H1 (cell line): ENCODE data around the gene EHD2. TPM values are rescaled to one million over a fixed set of nuclear protein-coding genes. Genes with fewer than 3 reads are reported as not detected.

Experiments
- CTCF ChIA-PET: fragments of 300-600 bp; sonication (Branson Sonifier 250); formaldehyde crosslinking; loops from one replicate; lab custom pipeline; 2021; ENCODE audit not compliant: partially characterized antibody; lab: Charles Lee
- POLR2A ChIA-PET: fragments of 300-600 bp; sonication (Branson Sonifier 250); formaldehyde crosslinking; loops from one replicate; lab custom pipeline; 2021; ENCODE audit warnings: inconsistent platforms; ENCODE audit not compliant: partially characterized antibody; lab: Charles Lee
- DNase-seq, 2 experiments: peaks; one replicate each; pipeline versions ENCODE4 v3.0.0 to v3.0.0-alpha.2; 2010 to 2022; ENCODE audit warnings: low spot score in 2 of 2, low read depth in 1 of 2, mixed read lengths in 1 of 2
- FAIRE-seq: peaks from 2 replicates; lab custom pipeline; 2011; peaks lifted over from hg19 to GRCh38; lab: Jason Lieb, UNC
- H2AFZ ChIP-seq: 2 replicates; pipeline ENCODE4 v1.8.1; 2012; ENCODE audit warnings: low read length, inconsistent platforms
- H2AK5ac ChIP-seq: 2 replicates; pipeline ENCODE4 v1.6.1; 2013; ENCODE audit warnings: low read depth, low read length
- H2BK120ac ChIP-seq: replicated peaks from 2 replicates; pipeline ENCODE3; 2013; ENCODE audit warnings: low read depth, low read length, inconsistent platforms
- H2BK12ac ChIP-seq: 2 replicates; pipeline ENCODE4 v1.6.1; 2013; ENCODE audit warnings: low read depth, low read length
- H2BK15ac ChIP-seq: 2 replicates; pipeline ENCODE4 v1.6.1; 2013; ENCODE audit warnings: low read length
- H2BK20ac ChIP-seq: 2 replicates; pipeline ENCODE4 v1.6.1; 2013; ENCODE audit warnings: low read length
- H2BK5ac ChIP-seq: 2 replicates; pipeline ENCODE4 v1.6.1; 2013; ENCODE audit warnings: low read depth, low read length
- H3K14ac ChIP-seq: 2 replicates; pipeline ENCODE4 v1.6.1; 2013; ENCODE audit warnings: inconsistent platforms; ENCODE audit not compliant: insufficient read length
- H3K18ac ChIP-seq: 2 replicates; pipeline ENCODE4 v1.6.1; 2013; ENCODE audit warnings: low read length; ENCODE audit errors: extremely low read depth
- H3K23ac ChIP-seq: 2 replicates; pipeline ENCODE4 v1.6.1; 2013; ENCODE audit warnings: inconsistent platforms; ENCODE audit not compliant: insufficient read length
- H3K23me2 ChIP-seq: 2 replicates; pipeline ENCODE4 v1.6.1; 2013; ENCODE audit warnings: low read depth, low read length
- H3K27ac ChIP-seq: 2 replicates; pipeline ENCODE4 v1.6.1; 2011; ENCODE audit warnings: low read depth, low read length, inconsistent platforms
- H3K27me3 ChIP-seq, 4 experiments: replicated peaks in 1 of 4; 1 replicate in 1 of 4; 2 replicates in 3 of 4; pipeline versions ENCODE4 v1.6.1 to v1.8.1; 2011 to 2013; ENCODE audit warnings: low read length in 3 of 4, mild to moderate bottlenecking in 3 of 4, inconsistent platforms in 2 of 4, mixed read lengths in 2 of 4, moderate library complexity in 1 of 4; ENCODE audit not compliant: control insufficient read depth in 3 of 4, insufficient read depth in 3 of 4; ENCODE audit errors: extremely low read depth in 1 of 4
- H3K36me3 ChIP-seq, 4 experiments: 2 replicates each; pipeline versions ENCODE4 v1.6.1 to v1.8.1; 2011 to 2013; ENCODE audit warnings: mild to moderate bottlenecking in 4 of 4, low read length in 3 of 4, moderate library complexity in 2 of 4, control low read depth in 1 of 4, inconsistent platforms in 1 of 4; ENCODE audit not compliant: insufficient read depth in 4 of 4, control insufficient read depth in 2 of 4
- H3K4ac ChIP-seq: replicated peaks from 2 replicates; pipeline ENCODE3; 2013; ENCODE audit warnings: low read length, low read depth, mixed read lengths, inconsistent platforms; ENCODE audit not compliant: insufficient read length
- H3K4me1 ChIP-seq, 4 experiments: replicated peaks in 1 of 4; 1 replicate in 1 of 4; 2 replicates in 3 of 4; pipeline versions ENCODE4 v1.6.1 to v1.8.1; 2011 to 2013; ENCODE audit warnings: low read length in 3 of 4, inconsistent platforms in 2 of 4, mixed read lengths in 1 of 4; ENCODE audit not compliant: insufficient read depth in 4 of 4, control insufficient read depth in 3 of 4
- H3K4me2 ChIP-seq, 2 experiments: 2 replicates each; pipeline versions ENCODE4 v1.6.1 to v1.8.1; 2011 to 2013; ENCODE audit warnings: low read depth in 2 of 2, low read length in 2 of 2, control low read depth in 1 of 2, inconsistent platforms in 1 of 2, mild to moderate bottlenecking in 1 of 2; ENCODE audit not compliant: insufficient read depth in 1 of 2
- H3K4me3 ChIP-seq, 4 experiments: fragments of 200-600, 300-600 bp in 1 of 4; sonication (generic), shearing (Covaris generic), sonication (Bioruptor Twin) in 1 of 4; 2 replicates each; pipeline versions ENCODE4 v1.5.1 to v1.8.1; 2011 to 2016; ENCODE audit warnings: low read length in 4 of 4, low read depth in 3 of 4, control low read depth in 2 of 4, inconsistent platforms in 2 of 4, mild to moderate bottlenecking in 2 of 4, mixed read lengths in 1 of 4, moderate library complexity in 1 of 4; ENCODE audit not compliant: insufficient read depth in 2 of 4; ENCODE audit errors: extremely low read depth in 1 of 4
- H3K56ac ChIP-seq: replicated peaks from 2 replicates; pipeline ENCODE3; 2013; ENCODE audit warnings: low read depth, mild to moderate bottlenecking, mixed read lengths, low read length, inconsistent platforms; ENCODE audit not compliant: insufficient read length
- H3K79me1 ChIP-seq: 2 replicates; pipeline ENCODE4 v1.6.1; 2013; ENCODE audit warnings: low read depth, low read length, control low read depth
- H3K79me2 ChIP-seq, 2 experiments: 2 replicates each; pipeline versions ENCODE4 v1.6.1 to v1.8.1; 2012 to 2013; ENCODE audit warnings: low read length in 2 of 2, mild to moderate bottlenecking in 2 of 2, inconsistent platforms in 1 of 2; ENCODE audit not compliant: insufficient read depth in 2 of 2, control insufficient read depth in 1 of 2
- H3K9ac ChIP-seq, 4 experiments: replicated peaks in 1 of 4; 1 replicate in 1 of 4; 2 replicates in 3 of 4; pipeline versions ENCODE4 v1.6.1 to v1.8.1; 2011 to 2013; ENCODE audit warnings: low read depth in 3 of 4, low read length in 3 of 4, control low read depth in 2 of 4, mild to moderate bottlenecking in 2 of 4, moderate library complexity in 2 of 4, inconsistent platforms in 1 of 4; ENCODE audit errors: extremely low read depth in 1 of 4
- H3K9me3 ChIP-seq, 2 experiments: 2 replicates each; pipeline versions ENCODE4 v1.6.1 to v1.8.1; 2012 to 2013; ENCODE audit warnings: mild to moderate bottlenecking in 2 of 2, moderate library complexity in 2 of 2, control low read depth in 1 of 2, inconsistent platforms in 1 of 2, low read depth in 1 of 2, low read length in 1 of 2, mixed read lengths in 1 of 2; ENCODE audit not compliant: insufficient read depth in 2 of 2
- H4K20me1 ChIP-seq, 2 experiments: replicated peaks in 1 of 2; 2 replicates each; pipeline versions ENCODE3 to v1.8.1; 2011 to 2013; ENCODE audit warnings: inconsistent platforms in 2 of 2, low read length in 2 of 2, mild to moderate bottlenecking in 1 of 2; ENCODE audit not compliant: insufficient read depth in 2 of 2, control insufficient read depth in 1 of 2
- H4K5ac ChIP-seq: 2 replicates; pipeline ENCODE4 v1.6.1; 2013; ENCODE audit warnings: low read length, low read depth, mixed read lengths, inconsistent platforms; ENCODE audit not compliant: insufficient read length
- H4K8ac ChIP-seq: 2 replicates; pipeline ENCODE4 v1.8.0; 2013; ENCODE audit warnings: mild to moderate bottlenecking, moderate library complexity, low read length, inconsistent platforms; ENCODE audit not compliant: insufficient read depth; ENCODE audit errors: extremely low read depth
- H4K91ac ChIP-seq: replicated peaks from 2 replicates; pipeline ENCODE3; 2013; ENCODE audit warnings: low read length, mixed read lengths, inconsistent platforms; ENCODE audit not compliant: insufficient read length
- CBX5 ChIP-seq: fragments of 300-800, 300-1000 bp; sonication (generic); IDR thresholded peaks from 2 replicates; pipeline ENCODE4 v1.7.1; 2016; ENCODE audit warnings: antibody characterized with exemption, low read length, low read depth
- CBX8 ChIP-seq: fragments of 300-800, 300-1000 bp; sonication (generic); IDR thresholded peaks from 2 replicates; pipeline ENCODE4 v1.7.1; 2016; ENCODE audit warnings: low read depth, low read length, borderline replicate concordance
- EGR1 ChIP-seq: IDR thresholded peaks from 2 replicates; pipeline ENCODE4 v1.6.1; 2011; ENCODE audit warnings: low read depth, low read length, borderline replicate concordance
- MAX ChIP-seq: IDR thresholded peaks from 2 replicates; pipeline ENCODE4 v1.6.1; 2012; ENCODE audit warnings: inconsistent platforms
- POLR2AphosphoS5 ChIP-seq: IDR thresholded peaks from 2 replicates; pipeline ENCODE4 v1.6.1; 2011; ENCODE audit warnings: low read depth, low read length
- RFX5 ChIP-seq: IDR thresholded peaks from 2 replicates; pipeline ENCODE4 v1.6.1; 2011; ENCODE audit warnings: low read depth, low read length, improper control_type of control experiment, borderline replicate concordance
- SAP30 ChIP-seq: fragments of 300-600 bp; sonication (generic); IDR thresholded peaks from 2 replicates; pipeline ENCODE4 v1.7.1; 2012; ENCODE audit warnings: low read length, moderate library complexity, mild to moderate bottlenecking, inconsistent platforms; ENCODE audit not compliant: insufficient read depth, insufficient replicate concordance
- TAF1 ChIP-seq: IDR thresholded peaks from 2 replicates; pipeline ENCODE4 v1.6.1; 2011; ENCODE audit warnings: mild to moderate bottlenecking, low read depth, low read length
- WGBS, 2 experiments: shearing (Covaris generic) in 1 of 2; methylation state at CpG; one replicate each; pipeline versions ENCODE4 v1.1.6 to v1.1.7; 2013 to 2015; ENCODE audit warnings: low lambda C conversion rate in 2 of 2, mixed read lengths in 2 of 2, inconsistent platforms in 1 of 2, low coverage in 1 of 2, missing lambda C conversion rate in 1 of 2; ENCODE audit not compliant: insufficient replicate concordance in 2 of 2, insufficient coverage in 1 of 2, insufficient read length in 1 of 2; ENCODE audit errors: extremely low coverage in 1 of 2, missing lambda C conversion rate in 1 of 2; 5-methylcytosine and 5-hydroxymethylcytosine counted together
- polyA plus RNA-seq, 7 experiments: library from polyadenylated mRNA; depleted of rRNA in 3 of 7; stranded (reverse) in 5 of 7; unstranded in 2 of 7; fragments of >200 nt in 5 of 7; fragments of 200-250 nt in 2 of 7; gene quantifications; 1 replicate in 5 of 7; 2 replicates in 1 of 7; 4 replicates in 1 of 7; pipeline versions ENCODE4 v1.2.1 to v1.2.3, GENCODE V29; 2011 to 2013; ENCODE audit warnings: missing spikeins in 2 of 7, mixed read lengths in 2 of 7
- total RNA-seq: library from RNA; stranded (reverse); fragmentation: NEBNext Ultra II Directional; extraction: Animal tissue kit (Norgen Biotek cat#: 25700); gene quantifications from 2 replicates; pipeline ENCODE4 v1.2.1, GENCODE V29; 2021

EHD2 gene
- total and polyA plus RNA-seq, 2 of the 8 experiments (the other 6 are each of a cell fraction or from before 2014, with no cell fraction given), result 4.5 to 14.3 TPM

DNA sequence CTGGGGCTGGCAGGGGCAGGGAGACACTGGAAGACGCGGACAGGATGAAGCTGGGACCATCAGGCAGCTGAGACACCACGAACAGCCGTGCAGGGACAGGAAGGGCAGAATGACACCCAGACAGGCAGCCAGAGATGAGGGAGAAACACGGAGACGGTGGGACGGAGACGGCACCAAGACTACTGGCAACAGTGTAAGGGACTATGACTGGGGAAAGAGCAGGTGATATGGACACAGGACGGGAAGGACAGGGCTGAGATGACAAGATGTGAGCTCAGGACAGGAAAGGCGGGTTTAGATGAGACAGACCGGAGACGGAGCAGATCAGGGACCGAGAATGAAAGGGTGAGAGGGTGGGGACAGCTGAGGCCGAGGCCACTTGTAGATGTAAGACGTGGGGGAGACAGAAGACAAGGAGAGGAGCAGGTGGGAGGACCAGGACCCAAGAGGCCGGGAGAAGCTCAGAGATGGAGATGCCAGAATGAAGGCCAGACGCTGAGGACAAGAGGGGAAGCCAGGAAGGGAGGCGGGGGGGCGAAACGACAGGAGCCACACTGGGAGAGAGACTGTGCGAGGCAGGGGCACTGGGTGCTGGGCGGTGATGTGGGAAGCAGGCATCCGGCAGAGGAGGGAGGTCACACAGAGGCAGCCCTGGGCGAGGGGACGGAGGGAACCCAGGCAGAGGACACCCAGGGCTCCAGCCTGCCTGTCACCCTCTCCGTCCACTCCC is 17.5 kb upstream of the EHD2 start:
- ChIA-PET POLR2A (interaction anchor here (1.3 to 1.4 kb wide), 2 partner anchors 212 to 257 kb away, joined by 3 read pairs; partner anchors contain the start of gene KPTN), CTCF (interaction anchor here (0.6 to 24.9 kb wide), 8 partner anchors 50 to 304 kb away, joined by 3 to 436 read pairs (median 3); no protein-coding TSS in a partner anchor)
- FAIRE-seq (no peak), DNase-seq (no peak)
- H3K79me1 ChIP-seq, result peaks cover 5% of the 10 kb centered on the region
- H3K4me1 ChIP-seq, result peaks cover 0 to 6% (median 0%) of the 10 kb centered on the region in 4 experiments; a peak in 2 of 7 replicates
- no peak overlapping the region for H3K18ac ChIP-seq
- no peak overlapping the region for H3K27ac ChIP-seq
- H4K8ac ChIP-seq, result peak overlapping the region; percentile 41; the same call in 1 of the 2 replicates
- H2BK5ac ChIP-seq, result peak overlapping the region; percentile 4; the same call in 1 of the 2 replicates
- H3K4me3 ChIP-seq, result no peak overlapping the region; a peak in 1 of 8 replicates
- no peak overlapping the region for H3K14ac ChIP-seq
- H3K9ac ChIP-seq, result no peak overlapping the region
- no peak overlapping the region for H3K4ac ChIP-seq
- no peaks in the 10 kb centered on the region for H3K23me2 ChIP-seq
- no peaks in the 10 kb centered on the region for H3K9me3 ChIP-seq
- no peak overlapping the region for H2BK15ac ChIP-seq
- no peak overlapping the region for H4K5ac ChIP-seq
- H3K27me3 ChIP-seq, result no peaks in the 10 kb centered on the region
- H3K56ac ChIP-seq, result no peak overlapping the region
- 90% methylated on average over 26 of the region's 26 CpGs; no CpG with 5 or more reads in 1 of the 2 experiments for WGBS, 2 experiments
- no peaks in the 10 kb centered on the region; a peak in 1 of 4 replicates for H3K79me2 ChIP-seq
- H3K4me2 ChIP-seq, result no peak overlapping the region
- H2BK12ac ChIP-seq, result no peak overlapping the region
- H2AFZ ChIP-seq, result no peak overlapping the region
- no peak overlapping the region for H2BK20ac ChIP-seq
- peaks cover 6 to 11% (median 9%) of the 10 kb centered on the region in 4 experiments for H3K36me3 ChIP-seq
- no peak overlapping the region for H4K91ac ChIP-seq
- TF ChIP-seq CBX8, result no peak
- TF ChIP-seq CBX5, result no peak
- 0 out of 2 replicates have a peak, but pooled peaks have one; percentile 10 for TF ChIP-seq POLR2AphosphoS5
- TF ChIP-seq MAX, result no peak
- no peak for TF ChIP-seq RFX5
- no peak for TF ChIP-seq SAP30
- TF ChIP-seq EGR1, result no peak
- TF ChIP-seq TAF1, result no peak
- H2AK5ac ChIP-seq, result no peak overlapping the region
- no peak overlapping the region for H2BK120ac ChIP-seq
- peaks cover 3 to 8% of the 10 kb centered on the region in 2 experiments for H4K20me1 ChIP-seq
- no peak overlapping the region for H3K23ac ChIP-seq
